ENCODE results near the gene PARP8.
"Not testable (repeated sequence)": the region's sequence is repeated elsewhere in the genome, so short reads cannot be mapped to it uniquely, and the experiment has no call there.

The PARP8 gene

DNA sequence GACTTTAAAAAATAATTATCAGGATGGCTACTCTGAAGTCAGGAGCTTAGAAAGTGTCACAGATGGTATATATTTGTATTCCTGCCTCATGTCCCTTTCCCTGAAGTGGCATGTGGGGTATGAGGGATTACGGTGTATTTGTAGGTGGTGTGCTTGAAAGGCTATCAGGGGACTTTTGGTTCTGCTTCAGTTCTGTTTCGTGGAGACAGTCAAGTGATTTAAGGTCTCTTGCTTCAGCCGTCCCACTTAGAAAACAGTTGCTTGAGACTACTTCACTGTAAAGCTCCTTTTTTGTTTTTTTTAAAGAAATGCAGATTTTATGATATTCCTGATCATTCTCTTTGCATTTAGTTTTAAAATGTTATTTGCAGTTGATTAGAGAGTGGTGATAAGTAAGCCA is 18.3 kb downstream of the PARP8 start:
- DNase-seq = no peak

DNA sequence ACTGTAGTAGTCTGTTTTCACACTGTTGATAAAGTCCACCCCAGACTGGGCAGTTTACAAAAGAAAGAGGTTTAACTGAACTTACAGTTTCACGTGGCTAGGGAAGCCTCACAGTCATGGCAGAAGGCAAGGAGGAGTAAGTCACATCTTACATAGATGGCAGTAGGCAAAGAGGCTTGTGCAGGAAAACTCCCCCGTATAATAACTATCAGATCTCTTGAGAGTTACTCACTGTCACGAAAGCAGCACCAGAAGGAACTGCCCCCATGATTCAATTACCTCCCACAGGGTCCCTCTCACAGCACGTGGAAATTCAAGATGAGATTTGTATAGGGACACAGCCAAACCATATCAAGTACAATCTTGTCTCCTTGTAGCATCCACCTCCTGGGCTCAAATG is 21.1 kb downstream of the PARP8 start:
- DNase-seq = no peak

GRCh38 chr5:50691399-50692016 is 25.1 kb downstream of the PARP8 start:
- no peak for DNase-seq

DNA sequence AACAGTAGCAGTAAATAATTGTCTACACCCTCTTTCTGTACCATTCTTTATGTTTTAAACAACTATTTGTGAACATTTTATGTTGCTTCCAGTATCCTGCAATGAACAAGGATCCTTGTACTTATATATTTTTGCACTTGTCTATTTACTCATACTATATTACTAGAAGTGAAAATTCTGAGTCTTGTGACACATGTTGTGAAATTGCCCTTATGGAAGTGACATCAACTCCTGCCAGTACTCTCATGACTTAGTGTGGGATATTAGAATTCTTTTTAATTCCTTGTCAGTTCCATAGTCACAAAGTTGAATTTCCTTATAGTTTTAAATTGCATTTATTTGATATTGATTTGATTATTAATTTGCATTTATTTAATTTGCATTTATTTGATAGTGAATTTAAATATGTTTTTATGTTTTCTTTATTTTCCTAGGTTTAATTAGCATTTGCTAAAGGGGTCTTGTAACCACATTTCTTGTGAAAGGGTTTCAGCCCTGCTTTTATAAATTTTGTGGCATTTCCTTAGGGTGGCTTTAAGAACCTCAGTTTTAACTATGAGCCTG is 27.7 kb downstream of the PARP8 start:
- DNase-seq = no peak

GRCh38 chr5:50694626-50695025 is 28.2 kb downstream of the PARP8 start:
- not testable (repeated sequence) for DNase-seq

- no peak for DNase-seq
Observed at GRCh38 chr5:50697739-50698138, 31.3 kb downstream of the PARP8 start.

- no peak for DNase-seq
Observed at GRCh38 chr5:50699737-50700136, 33.3 kb downstream of the PARP8 start.

DNA sequence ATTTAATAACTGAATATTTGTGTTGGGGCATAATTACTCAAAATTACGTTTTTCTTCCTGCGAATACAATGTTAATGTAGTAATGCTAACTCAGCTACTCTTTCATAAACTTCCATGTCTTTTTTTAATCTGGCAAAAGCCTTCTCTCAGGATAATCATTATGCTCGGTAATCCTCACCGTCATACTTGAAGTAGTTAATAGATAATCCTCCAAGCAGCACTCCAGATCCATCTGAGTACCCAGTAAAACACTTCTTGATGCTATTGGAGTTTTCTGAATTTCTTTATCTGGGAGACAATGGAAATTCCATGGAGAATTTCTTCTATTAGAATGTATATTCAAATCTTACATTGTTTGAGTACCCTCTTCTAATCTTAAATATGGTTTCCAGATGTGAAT is 34.3 kb downstream of the PARP8 start:
- DNase-seq = no peak

DNA sequence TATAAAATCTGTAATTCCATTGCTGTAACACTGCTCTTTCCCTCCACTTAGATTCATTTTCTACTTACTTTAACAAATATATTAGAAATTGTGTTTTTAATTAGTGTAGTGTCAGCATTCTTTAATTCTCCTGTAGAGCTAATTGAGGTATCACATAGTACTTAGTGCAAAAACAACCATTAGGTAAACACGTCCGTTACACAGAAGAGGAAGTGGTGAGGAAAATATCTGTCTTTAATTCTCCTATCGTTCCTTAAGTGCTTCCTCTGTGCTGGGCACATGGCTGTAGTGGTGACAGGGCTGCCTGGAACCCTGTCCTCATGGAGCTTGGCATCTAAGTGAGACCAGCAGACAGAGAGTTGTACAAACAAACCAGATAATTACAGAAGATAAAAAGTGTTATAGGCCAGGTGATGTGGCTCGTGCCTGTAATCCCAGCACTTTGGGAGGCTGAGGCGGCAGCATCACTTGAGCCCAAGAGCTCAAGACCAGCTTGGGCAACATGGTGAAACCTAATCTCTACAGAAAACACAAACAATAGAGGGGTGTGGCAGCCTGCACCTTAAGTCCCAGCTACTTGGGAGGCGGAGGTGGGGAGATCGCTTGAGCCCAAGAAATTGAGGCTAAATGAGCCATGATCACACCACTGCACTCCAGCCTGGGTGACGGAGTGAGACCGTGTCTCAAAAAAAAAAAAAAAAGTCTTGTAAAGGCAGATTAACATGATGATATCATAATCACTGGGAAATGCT is 36.4 kb downstream of the PARP8 start:
- no peak for DNase-seq

- DNase-seq = no peak
Observed at GRCh38 chr5:50703367-50703666, 36.9 kb downstream of the PARP8 start.

DNA sequence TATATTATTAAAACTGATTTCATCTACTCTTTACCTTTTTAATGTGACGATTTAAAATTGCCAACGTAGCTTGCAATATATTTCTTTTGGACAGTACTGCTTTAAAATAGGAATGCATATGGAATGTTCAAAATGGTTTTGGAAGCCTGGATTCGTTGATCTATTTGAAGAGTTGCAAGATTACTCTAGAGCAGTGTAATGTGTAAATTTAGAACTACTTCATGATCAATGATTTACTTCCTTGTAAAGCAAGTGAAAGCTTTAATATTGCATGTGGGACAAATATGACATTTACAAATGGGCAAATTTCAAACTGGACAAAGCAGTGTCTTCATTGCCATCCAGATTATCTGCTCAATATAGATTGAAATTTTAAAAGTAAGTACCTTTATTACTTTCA is 38.3 kb downstream of the PARP8 start:
- DNase-seq = no peak

GRCh38 chr5:50709471-50709870 is 43.0 kb downstream of the PARP8 start:
- no peak for DNase-seq

DNA sequence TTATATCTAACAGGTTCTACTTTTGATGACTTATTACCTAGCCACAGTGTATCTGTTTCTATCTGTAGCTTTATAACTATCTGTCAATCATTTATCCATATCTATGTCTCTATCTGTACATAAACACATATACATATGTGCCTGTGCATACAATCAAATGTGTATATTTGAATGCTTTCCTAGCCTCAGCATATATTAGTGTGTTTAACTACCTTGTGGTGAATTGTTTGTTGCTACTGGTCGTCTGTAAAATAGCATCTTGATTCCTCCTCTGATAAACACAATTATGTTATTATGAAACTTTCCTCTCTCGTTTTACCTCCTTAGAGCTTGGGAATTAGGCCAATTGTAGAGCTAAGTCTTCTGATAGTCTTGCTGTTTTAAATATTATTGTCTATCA is 44.4 kb downstream of the PARP8 start:
- no peak for DNase-seq

DNA sequence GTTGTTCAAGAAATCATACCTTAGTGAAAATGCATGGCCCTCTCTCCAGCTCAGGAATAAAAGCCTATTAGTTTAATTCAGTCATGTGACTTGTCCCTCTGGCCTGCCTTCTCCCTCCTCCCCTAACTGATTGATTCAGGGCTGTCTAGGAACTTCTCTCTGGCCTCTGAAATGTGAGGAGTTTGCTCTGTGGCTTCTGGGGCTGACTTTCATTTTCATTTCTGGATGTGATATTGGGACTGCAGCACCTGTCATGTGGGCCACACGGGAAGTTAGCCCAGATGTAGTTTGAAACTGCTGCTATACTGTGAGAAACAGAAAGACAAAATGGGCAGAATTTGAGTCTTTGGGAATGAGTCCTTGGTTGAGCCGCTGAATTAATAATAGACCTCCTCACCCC is 44.8 kb downstream of the PARP8 start:
- DNase-seq = no peak

DNA sequence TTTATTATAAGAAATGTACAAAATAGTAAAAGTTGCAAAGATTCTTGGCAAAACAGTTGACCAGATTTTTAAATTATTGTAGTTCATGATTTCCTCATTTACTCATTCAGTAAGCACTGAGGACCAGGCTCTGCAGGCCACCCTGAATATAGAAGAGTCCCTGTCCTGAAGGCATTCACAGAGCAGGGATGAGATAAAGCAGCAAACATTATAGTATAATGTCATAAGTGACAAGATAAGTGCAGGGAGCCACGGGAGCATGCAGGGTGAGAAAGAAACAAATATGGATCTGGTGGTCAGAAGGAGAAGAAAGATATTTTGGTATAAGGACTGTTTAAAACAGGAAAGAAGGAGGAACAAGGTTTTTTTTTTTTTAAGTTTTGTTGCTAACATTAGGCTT is 46.0 kb downstream of the PARP8 start:
- DNase-seq = no peak

DNA sequence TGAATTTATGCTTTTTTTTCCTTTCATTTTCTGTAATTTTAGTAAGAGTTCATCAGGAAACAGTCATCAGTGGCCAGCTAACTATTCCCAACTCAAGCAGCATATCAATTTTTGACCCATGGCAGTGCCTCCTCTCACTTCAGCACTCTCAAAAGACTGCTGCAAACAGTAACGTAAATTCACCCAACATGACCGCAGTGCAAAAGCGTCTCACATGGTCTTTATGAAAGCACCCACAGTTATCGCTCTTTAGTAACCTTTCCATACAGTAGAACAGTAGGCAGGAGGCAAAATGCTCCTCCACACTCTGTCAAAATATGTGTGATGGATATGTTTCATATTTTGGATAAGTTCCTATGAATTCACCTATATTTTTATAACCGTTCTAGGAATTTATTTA is 48.6 kb downstream of the PARP8 start:
- no peak for DNase-seq

DNA sequence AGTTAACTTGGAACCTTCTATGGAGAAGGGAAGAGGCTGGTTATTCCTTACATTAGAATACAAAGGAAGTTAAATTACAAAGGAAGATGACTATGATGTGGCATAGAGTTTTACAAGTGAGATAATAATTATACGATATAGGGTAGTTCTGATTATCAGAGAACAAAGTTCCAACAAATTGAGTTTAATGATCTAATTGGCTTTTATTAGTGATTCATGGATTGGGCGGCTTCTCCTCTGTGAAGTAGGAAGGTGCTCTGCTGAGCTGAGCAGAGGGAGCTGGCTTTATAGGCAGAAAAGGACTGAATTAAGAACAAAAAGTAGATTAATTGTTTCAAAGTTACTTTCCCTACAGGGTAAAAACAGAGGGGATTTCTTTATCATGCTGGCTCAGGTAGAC is 49.7 kb downstream of the PARP8 start:
- no peak for DNase-seq

- DNase-seq = no peak
Observed at GRCh38 chr5:50717651-50718050, 51.2 kb downstream of the PARP8 start.

GRCh38 chr5:50720061-50720710 is 53.7 kb downstream of the PARP8 start:
- DNase-seq = no peak

DNA sequence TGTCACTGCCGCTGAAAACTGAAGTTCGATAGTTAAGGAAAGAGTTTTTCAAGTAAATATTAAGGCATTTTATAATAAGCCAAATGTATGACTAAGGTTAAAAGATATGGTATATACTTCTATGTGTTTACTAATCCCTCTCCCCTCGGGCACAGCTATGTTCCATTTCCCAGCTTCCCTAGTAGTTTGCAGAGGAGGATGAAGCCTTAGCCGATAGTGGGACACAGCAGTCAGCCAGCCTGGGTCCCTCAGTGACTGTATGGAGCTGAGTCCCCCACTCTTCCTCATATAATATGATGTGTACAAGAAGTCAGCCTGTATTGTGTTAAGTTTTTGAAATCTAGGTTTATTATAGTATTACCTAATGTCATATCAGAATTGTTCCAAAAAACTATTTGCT is 55.8 kb downstream of the PARP8 start:
- no peak for DNase-seq

GRCh38 chr5:50724262-50724661 is 57.8 kb downstream of the PARP8 start:
- DNase-seq = no peak

DNA sequence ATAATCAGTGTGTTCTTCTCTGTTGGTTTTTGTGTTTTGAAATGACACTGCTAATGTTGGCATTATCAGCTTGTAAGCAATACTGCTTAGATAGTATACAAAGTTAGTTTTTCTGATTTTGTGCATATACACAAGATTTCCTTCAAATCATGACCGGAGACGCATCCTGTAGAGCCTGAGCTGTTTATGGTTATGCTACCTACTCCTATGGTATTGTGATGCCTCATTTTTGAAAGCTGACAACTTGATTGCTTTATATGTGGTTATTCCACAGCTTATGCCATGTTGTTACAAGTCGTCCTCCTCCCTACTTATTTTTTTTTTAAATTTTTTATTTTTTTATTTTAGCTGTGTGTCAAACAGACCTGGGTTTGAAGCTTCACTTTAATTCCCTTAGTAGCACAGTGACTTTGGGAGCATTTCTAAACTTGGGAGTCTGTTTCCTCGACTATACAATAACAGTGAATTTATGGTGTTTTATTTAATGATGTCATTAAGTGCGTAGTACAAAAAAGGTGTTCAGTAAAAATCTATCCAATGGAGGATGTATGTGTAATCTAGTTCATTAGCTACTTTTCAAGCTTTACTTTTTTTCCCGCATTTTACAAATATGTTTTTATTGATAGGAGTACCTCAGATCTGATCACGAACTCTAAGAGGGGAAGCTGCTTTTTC is 59.5 kb downstream of the PARP8 start:
- no peak for DNase-seq

- DNase-seq = no peak
Observed at GRCh38 chr5:50726475-50727148, 60.2 kb downstream of the PARP8 start.

Measured in NCI-H1105 (cell line).